NCI-H1105 (cell line): ENCODE results near the gene TRABD2A.
"Not testable (repeated sequence)": the region's sequence is repeated elsewhere in the genome, so short reads cannot be mapped to it uniquely, and the experiment has no call there.

Experiments used
- DNase-seq: peaks from one replicate; lab custom pipeline; 2025; lab: John Stamatoyannopoulos, UW

The TRABD2A gene, protein sequence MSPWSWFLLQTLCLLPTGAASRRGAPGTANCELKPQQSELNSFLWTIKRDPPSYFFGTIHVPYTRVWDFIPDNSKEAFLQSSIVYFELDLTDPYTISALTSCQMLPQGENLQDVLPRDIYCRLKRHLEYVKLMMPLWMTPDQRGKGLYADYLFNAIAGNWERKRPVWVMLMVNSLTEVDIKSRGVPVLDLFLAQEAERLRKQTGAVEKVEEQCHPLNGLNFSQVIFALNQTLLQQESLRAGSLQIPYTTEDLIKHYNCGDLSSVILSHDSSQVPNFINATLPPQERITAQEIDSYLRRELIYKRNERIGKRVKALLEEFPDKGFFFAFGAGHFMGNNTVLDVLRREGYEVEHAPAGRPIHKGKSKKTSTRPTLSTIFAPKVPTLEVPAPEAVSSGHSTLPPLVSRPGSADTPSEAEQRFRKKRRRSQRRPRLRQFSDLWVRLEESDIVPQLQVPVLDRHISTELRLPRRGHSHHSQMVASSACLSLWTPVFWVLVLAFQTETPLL

DNA sequence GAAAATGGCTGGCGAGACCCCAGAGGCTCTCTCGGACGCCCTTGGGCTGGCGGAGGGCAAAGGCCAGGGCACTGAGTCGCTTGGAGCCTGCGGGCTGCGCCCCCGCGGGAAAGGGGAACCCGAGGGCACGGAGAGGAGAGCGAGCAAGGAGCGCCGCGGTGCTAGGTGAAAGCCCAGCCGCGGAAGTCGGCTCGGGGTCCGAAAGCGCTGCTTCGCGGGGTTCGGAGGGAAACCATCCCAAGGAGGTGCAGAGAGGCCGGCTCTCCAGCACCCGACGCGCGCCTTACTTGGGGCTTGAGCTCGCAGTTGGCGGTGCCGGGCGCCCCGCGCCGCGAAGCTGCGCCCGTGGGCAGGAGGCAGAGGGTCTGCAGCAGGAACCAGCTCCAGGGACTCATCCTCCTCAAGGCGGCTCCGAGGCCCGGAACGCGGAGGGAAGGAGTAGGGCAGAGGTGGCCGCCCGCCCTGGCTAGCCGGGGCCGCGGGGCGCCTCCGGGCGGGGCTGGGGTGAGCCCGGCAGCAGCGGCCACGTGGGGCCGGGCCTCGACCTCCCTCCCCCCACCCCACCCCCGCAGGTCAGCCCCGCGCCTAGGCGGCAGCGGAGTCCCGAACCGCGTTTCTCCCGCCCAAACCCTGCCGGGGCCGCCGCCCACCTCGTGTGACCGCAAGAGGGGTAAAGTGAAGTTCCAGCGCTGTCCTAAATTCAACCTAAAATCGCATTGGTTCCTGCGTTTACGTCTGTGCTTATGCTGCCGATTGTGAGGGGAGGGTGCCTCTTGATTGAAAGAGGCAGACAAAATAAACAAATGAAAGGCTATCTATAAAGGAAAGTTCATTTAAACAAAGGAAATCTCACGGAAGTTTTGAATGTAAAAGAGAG is at the start of gene TRABD2A:
Gene TRABD2A, minus strand, starts transcription at position 440 of the 877 bp plus-strand sequence. Its CDS starts 45 bp downstream, at position 395.
- no peak for DNase-seq

DNA sequence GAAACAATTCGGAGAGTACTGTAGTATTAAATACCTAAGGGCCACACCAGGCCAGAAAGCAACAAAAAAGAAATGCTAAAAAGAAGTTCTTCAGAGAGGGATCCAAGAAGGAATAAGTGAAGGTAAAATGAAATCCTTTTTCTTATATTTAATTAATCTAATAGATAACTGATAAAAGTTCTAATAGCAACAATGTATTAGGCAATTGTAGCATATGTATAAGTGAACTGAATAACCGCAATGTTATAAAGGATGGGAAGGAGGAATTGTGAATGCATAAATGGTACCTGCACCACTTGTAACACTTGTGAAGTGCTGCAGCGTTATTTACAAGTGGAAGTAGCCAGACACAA is 46.4 kb upstream of the TRABD2A start:
- DNase-seq, result no peak

DNA sequence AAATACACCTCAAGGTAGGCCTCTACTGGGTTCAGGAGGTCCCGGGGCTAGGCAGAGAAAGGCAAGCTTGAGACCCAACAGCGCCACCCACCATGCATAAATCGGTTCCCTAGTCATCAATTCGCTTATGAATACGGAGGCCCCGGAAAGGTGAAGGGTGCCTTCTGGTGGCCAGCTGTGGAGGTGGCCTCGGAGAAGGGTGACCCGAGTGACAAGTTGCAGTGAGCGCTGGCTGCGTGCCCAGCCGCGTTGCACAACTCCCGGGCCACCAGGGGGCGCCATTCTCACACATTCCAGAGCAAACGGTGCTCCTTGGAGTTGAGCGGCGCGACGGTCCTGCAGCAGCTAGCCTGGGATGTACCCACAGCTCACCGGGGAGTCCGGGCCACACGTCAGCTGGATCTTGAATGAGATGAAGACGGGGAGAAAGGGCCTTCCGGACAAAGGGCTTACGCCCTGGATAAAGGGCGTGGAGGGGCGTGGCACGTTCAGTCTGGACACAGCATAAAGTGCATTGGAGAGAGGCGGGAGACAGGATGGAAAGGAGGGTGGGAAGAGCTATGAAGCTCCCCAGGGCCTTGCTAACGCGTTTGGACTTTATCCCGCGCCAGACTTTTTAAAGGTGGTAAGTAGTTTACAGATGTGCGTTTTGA is 45.0 kb upstream of the TRABD2A start:
- peak; percentile 87 for DNase-seq

DNA sequence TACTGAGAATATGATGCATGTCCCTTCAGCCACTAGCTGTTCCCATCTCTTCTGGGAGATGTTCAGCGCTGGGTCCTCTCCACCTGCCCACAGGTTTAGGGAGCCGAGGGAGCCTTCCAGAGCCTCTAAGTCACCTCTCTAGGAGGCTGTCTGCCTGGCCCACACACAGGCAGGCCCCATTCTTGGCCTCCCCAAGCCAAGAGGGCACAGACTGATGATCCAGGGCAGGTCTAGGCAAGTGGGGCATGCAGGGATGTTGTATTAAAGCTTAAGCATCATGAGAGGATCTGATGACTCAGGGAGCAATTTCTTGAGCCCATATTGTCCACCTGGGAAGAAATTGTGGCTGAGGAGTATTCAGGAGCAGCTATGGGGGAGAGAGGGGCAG is 44.4 kb upstream of the TRABD2A start:
- no peak for DNase-seq

DNA sequence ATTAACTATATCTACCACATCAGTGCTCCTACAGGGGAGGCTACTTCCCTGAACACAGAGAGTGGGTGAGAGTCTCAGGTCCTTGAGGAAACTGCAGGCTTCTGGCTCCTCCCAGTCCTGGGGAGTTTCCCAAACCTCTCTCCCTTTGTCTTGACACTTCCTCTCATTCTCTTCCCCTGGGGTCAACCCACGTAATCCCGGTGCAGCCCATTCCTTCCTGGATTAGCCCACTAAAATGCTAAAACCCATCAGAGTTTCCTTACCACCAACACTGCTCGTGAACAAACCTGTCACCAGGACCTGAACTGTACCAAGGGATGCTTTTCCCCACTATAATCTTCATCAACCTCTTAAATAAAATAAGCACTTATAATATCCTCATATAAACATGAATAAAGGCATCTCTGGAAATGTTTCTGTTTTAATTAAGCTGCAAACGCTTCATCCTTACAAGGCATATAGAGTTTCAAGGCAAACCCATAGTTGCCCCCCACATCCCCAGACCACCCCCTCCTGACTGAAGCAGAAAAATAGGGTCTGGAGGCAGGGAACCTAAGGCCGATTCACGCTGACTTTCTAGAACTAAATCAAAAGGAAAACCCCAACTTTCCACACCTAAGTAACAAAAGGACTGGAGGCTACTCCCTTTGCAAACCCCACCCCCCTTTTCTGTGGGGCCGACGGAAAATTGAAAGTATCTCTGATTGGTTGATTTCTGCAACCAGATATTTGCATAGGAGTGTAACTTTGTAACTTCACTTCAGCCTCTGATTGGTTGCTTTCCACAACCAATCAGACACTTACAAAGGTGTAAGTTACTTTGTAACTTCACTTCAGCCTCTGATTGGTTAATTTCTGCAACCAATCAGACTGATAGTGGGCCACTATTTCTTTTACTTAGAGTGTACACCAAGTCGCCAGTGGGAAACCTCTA is 43.6 kb upstream of the TRABD2A start:
- DNase-seq, result no peak

DNA sequence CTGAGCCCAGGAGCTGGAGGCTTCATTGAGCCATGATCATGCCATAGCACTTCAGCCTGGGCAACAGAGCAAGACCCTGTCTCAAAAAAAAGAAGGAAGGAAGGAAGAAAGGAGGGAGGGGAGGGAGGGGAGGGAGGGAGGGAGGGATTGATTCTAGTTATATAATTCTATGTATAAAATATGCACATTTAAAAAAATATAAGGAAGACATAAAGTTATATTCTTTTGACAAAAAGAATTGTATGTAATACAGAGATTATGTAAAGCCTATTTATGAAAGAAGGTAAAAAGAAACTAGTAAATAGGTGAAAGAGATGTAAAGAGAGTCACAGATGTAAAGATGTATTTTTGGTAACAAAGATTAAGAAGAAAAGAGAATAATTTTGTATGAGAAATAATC is 42.1 kb upstream of the TRABD2A start:
- DNase-seq, result no peak

DNA sequence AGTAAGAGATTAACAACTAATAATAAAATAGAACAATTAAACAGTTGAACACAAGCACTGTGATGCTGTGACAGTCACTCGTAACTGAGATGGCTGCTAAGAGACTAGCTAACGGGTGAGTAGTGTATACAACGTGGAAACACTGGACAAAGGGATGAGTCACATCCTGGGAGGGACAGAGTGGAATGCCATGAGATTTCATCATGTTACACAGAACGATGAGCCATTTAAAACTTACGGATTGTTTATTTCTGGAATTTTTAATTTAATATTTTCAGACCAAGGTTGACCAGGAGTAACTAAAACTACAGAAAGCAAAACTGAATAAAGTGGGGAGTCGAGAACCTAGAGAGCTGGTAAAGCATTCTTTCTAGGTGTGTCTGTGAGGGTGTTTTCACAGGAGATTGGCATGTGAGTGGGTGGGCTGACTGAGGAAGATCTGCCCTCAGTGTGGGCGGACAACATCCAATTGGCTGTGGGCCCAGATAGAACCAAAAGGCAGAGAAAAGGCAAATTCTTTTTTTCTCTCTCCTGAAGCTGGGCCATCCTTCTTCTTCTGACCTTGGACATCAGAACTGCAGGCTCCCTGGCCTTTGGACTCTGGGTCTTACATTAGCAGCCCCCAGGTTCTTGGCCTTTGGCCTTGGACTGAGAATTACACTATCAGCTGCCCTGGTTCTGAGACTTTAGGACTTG is 39.1 kb upstream of the TRABD2A start:
- no peak for DNase-seq

DNA sequence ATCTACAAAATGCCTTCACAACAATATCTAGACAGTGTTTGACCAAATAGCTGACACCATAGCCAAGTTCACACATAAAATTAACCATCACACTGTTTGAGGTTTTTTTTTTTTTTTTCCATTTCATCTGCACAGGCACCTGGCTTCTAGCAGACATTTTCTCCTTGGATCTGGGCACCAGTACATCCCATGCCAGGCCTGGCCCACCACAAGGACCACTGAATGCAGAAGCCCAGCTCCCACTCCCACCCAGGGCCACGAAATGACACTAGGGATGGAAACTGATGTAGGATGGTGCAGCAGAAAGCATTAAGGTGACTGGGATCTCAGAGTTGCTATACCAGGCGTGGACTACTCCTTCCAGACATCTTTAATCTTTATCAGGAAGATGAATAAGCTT is 37.5 kb upstream of the TRABD2A start:
- no peak for DNase-seq

DNA sequence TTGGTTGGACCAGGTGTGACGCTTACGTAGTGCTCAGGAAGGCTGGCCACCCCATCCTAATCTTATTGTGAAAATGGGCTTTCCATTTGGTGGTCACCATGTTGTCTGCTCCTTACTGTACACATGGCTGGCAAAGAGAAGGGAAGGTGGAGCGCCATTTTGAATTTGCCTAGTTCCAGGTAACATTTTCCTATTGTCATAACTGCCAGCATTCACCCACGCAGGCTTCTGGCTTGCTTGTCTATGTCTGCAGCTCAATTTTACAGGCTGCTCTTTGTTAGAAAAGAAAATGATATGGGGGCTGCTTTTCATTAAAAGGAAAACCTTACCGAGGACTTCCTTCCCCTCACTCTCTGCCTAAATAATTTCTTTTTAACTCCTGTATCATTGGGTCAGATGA is 36.9 kb upstream of the TRABD2A start:
- DNase-seq, result not testable (repeated sequence)

DNA sequence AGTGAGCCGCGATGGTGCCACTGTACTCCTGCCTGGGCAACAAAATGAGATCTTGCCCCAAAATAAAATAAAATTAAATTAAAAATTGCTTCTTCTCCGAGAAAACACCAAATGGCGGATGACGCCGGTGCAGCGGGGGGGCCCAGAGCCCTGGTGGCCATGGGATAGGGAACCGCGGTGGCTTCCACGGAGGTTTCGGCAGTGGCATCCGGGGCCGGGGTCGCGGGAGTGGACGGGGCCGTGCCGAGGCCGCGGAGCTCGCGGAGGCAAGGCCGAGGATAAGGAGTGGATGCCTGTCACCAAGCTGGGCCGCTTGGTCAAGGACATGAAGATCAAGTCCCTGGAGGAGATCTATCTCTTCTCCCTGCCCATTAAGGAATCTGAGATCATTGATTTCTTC is 34.8 kb upstream of the TRABD2A start:
- DNase-seq, result not testable (repeated sequence)

DNA sequence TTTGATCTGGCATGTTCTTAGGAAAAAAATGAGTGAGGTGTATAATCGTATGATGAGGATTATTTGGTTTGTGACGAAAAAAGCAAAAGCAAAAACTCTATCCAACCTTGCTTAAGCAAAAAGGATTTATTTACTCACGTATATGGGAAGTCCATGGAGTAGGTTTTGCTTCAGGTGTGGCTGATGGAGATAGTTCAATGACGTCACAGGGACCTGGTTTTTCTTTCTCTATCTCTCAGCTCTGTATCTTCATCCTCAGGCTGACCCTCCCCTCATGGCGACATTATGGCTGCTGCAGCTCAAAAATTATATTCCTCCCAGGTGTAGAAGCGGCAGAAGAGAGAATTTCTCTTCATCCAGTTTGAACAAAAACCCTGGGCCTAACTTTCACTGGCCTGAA is 33.5 kb upstream of the TRABD2A start:
- DNase-seq, result no peak

DNA sequence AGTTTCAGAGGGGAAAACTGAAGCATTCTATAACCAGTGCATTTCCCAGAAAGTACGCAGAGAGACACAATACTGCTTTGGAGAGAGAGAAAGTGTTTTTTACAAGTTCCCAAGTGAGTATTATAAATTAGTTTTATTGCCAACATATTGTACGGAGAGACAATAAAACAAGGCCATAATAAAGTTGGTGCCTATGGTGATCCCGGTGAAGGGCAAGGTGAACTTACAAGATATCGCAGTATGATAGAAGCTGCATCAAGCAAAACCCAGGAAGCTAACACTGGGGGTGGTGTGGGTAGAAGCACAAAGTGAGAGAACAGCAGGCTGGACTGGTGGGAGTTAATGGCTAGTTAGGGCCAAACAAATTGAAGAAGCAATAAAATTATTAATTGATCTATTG is 32.1 kb upstream of the TRABD2A start:
- no peak for DNase-seq

DNA sequence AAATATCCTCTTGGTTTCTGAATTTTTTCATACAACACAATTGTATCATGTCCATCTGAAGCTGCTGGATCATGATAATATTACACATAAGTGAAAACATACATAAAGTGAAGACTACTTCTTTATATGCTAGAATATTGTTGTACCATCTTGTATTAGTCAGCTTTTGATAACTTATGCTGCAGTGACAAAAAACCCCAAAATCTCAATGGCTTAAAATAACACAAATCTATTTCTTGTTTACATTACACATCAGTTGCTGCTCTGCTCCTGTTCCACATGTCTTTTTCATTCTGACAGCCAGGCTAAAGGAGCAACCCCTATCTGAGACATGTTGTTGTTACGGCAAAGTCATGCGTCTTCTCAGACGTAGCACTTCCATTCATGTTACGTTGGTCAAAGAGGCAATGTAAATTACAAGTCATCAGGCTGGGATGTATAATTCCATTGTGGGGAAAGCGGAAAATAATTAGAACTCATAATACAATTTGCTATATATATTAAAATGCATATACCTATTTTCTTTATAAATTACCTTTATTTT is 30.3 kb upstream of the TRABD2A start:
- no peak for DNase-seq

DNA sequence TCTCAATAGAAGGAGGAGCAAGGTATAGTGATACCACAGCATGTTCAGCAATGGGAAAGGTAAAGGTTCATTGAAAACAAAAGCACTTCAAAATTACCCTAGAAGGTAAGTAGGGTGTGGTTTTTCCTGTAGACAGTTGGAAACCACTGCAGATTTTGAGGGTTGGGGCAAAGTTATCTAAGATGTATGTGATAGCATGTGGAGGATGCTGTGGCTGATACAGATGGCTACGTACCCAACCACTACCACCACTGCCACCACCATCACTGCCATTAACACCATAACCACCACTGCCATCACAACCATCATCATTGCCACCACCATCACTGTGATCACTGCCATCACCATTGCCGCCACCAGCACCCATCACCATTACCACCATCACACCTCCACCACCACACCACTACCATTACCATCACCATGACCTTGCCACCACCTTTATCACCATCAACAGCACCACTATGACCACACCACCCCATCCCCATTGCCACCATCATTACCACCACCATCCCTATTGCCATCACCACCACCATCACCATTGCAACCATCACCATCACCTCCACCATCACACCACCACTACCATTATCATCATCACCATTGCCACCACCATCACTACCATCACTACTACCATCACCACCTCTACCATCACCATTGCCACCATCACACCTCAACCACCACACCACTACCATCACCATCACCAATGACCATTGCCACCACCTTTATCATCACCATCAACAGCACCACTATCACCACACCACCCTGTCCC is 28.2 kb upstream of the TRABD2A start:
- no peak for DNase-seq

DNA sequence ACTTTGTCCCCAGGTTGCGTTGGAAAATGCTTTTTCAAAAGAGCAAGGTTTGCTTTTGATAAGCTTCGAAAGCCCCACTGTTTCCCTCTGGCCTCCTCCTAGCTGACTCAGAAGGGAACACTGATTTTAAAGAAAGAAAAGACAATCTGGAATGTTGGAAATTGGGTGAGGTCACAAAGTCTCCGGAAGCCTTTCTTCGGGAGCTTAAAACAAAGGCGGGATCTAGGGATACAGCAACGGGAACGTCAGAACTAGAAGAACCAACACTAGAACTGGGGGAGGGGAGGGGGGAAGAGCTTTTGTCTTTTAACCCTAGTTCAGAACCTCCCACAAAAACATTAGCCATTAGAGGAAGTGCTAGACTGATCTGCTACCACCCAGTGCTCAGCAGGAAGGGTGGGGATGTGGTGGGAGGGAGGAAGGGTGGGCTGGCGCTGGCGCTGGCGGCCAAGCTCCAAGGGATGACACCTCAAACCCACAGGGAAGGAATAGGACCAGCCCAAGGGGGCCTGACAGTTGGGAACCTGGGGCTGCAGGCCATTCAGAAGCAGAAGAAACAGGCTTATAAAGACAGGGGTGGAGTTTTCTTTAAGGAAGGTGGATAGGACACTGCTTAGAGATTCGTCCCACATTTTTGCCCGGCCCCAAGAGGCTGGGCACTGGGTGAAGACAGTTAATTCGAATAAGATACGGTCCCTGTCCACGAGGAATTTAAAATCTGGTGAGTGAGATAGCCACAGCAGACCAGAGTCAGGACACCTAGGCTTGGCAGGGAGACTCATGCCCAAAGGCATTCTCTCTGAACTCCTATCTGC is 26.2 kb upstream of the TRABD2A start:
- DNase-seq, result no peak

DNA sequence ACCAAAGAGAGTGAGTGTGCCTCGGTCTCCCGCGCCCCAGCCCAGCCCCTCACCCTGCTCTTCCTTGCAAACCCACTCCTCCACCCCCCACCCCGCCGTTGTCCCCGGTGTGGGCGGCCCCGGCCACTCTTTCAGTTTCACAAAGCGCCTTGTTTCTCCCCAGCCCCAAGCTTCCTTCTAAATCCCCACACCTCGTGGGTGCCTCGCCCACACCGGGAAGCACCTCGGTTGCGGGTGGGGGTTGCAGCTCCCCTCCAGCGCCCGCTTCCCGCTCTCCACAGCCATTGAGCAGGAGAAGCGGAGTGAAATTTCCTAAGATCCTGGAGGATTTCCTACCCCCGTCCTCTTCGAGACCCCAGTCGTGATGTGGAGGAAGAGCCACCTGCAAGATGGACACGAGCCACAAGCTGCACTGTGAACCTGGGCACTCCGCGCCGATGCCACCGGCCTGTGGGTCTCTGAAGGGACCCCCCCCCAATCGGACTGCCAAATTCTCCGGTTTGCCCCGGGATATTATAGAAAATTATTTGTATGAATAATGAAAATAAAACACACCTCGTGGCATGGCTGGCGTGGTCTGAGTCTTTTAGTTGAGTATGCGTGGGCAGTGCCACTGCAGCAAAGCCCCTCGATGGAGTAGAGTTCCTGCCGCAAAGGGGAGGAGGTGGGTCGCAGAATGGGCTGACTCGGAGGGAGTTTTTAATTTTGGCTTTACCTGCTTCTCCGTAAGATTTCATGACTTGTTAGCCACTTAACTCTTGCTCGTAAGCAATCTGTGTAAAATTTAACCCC is 25.4 kb upstream of the TRABD2A start:
- no peak for DNase-seq

DNA sequence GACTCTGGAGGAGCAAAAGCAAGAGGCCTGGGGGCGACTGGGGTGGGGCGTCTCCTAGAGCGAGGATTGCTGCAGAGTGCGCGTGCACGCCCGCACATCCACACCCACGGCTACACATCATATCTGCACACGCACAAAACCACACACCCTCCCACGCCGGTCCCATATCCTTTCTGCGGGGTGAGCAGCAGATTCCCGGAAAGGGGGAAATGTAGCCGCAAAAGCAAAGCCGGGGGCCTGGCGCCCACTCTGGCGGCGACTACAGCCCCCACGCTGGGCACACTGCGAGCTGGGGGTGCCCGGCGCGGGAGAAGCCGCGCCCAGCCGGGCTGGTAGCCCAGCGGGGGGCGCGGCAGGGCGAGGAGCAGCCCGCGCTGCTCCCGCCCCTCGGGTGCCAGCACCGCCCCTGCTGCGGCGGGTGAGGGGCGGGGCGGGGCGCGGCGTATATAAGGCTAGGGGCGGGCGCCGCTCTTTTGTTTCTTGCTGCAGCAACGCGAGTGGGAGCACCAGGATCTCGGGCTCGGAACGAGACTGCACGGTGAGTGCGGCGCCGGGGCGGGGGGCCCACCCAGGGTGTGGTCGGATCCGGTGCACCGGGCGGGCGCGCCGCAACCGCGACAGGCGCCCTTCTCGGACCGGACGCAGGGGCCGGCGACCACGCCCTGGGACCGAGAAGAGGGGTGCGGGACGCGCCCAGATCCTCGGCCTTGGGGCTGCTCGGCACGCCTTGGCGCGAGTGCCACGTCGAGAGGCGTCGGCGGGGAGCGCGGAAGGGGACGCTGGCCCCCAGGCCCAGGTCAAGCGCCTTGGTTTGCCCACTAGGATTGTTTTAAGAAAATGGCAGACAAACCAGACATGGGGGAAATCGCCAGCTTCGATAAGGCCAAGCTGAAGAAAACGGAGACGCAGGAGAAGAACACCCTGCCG is 24.6 kb upstream of the TRABD2A start, which contains the start of gene TMSB10:
Gene TMSB10, plus strand, starts transcription at position 476 of the 927 bp plus-strand sequence.
- peak; percentile 65 for DNase-seq
